ENCODE data around the gene SPECC1.
"Not testable (repeated sequence)": the region's sequence is repeated elsewhere in the genome, so short reads cannot be mapped to it uniquely, and the experiment has no call there.

SPECC1 gene

DNA sequence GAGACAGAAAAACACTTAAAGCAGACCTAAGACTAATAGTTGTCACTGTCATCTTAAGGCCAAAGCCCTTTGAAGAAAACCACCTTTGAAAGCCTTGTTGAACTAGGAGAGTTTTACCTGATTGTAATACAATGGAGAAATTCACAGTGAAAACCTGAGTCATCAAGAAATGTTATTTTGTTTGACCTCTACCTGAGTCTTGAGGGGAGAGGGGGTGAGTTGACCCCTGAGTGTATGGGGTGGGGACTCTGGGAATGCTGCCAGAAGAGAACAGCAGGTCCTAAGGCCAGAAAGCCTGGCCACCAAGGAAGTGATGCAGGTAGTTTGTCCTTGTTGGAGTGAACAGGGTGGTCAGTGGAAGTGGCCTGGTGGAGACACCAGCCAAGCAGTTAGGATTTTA is 204.3 kb downstream of the SPECC1 start:
- no peak for DNase-seq

DNA sequence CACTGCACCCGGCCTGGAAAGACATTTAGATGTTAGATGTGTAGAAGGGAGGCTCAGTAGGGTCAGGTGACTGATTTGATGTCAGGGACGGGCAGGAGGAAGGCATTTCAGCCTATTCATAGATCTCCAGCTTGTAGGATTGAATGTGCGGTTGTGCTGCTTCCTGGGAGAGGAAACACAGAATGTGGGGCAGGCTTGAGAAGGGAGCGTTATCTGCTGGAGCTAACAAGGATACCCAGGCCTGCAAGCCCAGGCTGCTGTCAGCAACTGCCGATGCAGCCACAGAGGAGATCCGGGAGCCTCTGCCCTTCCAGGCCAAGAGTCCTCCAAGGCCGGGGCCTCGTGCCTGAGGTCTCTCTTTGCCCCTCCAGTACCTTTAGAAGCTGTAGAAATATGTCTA is 205.6 kb downstream of the SPECC1 start:
- no peak for DNase-seq

DNA sequence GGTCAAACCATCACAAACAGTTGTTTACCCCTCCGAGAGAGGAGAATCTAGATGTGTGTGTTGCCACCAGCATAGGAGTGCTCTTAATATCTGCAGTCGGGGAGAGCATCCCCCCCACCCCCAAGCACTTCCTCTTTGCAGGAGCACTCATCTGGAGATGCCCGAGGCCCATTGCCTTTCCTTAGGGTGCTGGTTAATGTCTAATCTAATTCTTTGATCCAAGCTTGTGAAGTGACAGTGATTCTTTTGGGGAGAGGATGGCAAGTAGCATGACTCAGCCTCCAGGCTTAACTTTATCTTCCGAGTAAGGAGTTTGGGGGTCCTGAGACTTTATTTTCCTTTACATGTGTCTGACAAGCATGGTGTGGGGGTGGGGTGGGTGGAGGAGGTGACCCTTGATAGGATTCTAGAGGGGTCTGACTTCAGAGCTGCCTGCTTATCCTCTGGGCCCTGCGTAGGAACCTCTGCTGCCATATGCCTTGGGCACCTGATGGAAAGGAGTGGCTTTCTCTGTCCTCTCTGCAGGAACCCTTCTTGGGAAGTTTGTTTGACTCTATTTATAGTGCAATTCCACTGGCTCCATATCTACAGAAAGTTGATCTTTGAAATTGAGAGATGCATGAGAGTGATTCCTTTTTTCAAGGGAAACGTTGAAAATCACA is 207.1 kb downstream of the SPECC1 start:
- DNase-seq, result no peak

DNA sequence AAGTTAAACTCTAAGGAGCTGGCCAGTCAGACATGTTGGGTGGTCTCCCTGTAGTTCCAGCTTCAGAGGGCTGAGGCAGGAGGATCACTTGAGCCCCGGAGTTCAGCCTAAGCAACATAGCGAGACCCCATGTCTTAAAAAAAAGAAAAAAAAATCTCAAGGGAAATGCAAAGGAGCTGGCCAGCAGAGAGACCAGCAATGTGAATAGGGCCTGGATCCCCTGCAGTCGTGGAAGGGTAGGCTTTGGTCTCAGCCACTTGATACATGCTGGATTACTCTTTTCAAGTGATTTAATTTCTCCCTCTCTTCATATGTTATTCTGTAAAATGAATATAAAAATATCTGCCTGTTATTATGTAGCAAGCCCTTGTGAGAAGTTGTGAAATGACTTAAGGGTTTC is 207.7 kb downstream of the SPECC1 start:
- no peak for DNase-seq

DNA sequence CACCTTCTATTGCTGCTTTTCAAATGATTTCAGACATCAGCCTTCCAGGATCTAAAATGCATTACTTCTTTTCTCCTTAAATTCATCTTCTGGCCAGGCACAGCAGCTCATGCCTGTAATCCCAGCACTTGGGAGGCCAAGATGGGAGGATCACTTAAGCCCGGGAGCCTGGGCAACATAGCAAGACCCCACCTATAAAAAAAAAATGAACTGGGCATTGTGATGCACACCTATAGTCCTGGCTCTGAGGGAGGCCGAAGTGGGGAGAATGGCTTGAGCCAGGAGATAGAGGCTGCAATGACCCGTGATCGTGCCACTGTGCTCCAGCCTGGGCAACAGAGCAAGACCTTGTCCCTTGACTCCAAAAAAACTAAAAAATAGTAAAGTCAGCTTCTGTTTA is 208.5 kb downstream of the SPECC1 start:
- DNase-seq, result no peak

DNA sequence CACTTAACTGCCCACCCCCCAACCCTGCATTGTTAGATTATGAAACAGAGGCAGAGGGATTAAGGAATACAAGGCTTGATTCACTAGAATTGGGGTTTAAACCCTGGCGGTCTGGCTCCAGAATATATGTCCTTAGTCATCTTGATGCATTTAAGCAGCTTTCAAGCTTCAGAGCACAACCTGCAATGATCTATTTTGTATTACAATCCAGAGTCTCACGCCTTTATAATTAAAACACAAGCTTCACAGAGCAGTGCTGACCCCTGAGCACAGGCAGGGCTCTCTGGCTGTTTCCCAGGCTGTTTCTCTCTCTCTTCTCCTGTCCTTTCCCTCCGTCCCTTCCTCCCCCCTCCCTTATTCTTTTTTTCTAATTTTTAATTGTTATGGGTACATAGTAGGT is 209.1 kb downstream of the SPECC1 start:
- no peak for DNase-seq

DNA sequence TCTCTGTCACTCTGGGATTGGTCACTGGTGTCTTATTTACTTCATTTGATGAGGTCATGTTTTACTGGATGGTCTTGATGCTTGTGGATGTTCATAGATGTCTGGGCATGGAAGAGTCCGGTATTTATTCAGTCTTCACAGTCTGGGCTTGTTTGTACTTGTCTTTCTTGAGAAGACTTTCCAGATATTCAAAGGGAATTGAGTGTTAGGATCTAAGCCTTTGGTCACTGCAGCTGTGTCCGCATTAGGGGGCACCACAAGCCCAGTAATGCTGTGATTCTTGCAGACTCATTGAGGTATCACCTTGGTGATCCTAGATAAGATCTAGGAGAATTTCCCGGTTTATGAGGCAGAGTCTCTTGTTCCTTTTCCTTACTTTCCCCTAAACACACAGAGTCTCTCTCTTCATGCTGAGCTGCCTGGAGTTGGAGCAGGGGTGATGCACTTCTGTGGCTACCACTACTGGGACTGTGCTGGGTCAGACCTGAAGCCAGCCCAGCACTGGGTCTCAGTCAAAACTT is 214.7 kb downstream of the SPECC1 start:
- DNase-seq, result no peak

DNA sequence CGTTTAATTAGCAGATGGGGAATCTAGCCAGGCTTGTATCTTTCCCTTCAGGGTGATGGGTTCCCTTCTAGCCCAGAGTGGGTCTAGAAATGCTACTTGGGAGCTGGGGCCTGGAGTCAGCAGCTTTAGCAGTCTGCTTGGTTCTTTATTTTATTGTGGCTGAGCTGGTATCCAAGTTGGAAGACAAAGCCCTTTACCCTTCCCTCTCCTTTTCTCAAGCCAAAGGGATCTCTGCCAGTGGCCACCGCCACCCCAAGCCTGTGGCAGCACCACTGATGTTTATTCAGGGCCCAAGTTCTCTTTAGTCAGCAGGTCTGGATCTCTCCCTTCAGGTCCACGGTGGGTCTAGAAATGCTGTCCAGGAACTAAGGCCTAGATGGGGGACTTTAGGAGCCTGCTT is 215.2 kb downstream of the SPECC1 start:
- no peak for DNase-seq

DNA sequence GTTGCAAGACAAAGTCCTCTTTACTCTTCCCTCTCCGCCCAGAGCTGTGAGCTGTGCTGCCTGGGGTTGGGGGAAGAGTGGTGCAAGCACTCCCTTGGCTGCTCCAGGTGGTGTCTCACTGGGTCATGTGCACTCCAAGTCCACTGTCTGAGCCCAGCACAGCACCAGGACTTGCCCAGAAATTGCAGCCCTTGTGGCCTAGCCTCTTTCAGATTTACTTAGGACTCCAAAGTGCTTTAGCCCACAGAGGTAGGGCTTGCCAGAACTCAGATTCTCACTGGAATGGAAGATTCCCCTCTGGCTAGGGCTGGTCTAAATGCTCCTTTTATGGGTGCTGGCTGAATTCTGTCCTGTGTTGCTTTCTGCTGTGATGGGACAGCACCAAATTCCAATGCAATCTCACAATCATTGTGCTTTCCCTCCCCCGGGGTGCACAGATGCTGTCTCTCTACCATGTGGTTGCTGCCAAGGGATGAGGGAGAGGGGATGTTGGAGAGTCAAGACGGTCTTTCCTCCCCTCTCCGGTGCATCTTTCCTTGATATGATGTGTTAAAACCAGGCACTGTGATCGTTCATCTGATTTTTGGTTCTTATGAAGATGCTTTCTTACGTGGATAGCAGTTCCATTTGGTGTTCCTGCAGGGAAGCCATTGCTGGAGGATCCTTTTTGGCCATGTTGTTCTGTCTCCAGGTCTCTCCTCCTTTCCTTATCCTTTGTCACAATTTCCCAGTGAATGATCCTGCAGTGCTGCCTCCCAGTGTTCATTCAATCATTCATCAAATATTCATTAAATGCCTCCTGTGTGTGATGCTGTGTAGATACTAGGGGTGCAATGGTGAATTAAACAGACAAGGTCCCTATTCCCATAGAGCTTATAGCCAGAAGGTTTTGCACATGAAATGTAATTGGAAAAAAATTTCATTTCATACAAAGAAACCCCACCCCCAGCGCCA is 216.3 kb downstream of the SPECC1 start:
- DNase-seq, result no peak

DNA sequence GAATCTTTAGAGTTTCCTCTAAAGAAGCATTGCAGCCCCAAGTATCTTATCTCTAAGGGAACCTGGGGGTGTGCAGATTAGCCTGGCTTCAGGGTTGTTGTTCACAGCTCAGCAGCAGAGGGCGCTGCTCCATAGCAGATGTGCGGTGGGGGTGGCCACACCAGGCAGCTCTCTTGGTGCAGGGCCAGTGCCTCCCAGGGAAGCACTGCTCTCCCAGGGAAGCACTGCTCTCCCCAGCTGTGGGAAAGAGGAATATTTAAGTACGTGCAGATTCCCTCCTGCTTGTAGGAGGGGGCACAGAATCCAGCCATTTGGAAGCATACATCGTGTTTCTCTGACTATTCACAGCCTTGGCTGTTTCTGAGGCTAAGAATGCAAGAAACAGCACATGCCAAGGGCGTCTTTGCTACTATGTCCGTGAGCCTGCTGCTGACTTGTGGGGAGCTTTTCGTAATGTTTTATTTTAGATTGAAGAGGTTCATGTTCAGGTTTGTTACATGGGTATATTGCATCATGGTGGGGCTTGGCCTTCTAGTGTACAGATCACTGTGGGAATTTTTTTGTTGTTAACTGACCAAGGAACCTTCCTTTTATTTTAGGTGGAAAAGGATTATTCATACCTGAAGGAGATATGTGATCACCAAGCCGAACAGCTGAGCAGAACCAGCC is 217.8 kb downstream of the SPECC1 start:
- DNase-seq, result peak; percentile 78 to 88 (median 85)

DNA sequence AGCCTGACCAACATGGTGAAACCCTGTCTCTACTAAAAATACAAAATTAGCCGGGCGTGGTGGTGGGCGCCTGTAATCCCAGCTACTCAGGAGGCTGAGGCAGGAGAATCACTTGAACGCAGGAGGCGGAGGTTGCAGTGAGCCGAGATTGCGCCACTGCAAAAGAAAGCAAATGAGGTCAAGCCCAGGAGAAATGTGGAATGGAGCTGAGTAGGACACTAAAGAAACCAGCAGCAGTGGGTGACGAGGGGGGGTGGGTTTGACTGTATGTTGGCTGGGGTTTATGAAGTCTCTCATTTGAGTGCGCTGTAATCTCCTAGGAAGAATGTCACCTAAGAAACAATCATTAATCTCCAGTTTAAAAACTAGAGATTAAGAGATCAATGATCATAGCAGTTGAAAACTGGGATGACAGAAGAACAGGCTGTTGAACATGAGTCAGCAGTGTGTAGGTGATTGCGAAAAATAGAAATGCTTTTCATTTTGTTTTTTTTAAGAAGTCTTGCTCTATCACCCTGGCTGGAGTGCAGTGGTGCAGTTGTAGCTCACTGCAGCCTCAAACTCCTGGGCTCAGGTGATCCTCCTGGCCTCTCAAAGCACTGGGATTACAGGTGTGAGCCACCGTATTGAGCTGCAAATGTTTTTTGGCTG is 218.7 kb downstream of the SPECC1 start:
- peak in 3 of 4 experiments; percentile 23 to 44 (median 38) for DNase-seq

DNA sequence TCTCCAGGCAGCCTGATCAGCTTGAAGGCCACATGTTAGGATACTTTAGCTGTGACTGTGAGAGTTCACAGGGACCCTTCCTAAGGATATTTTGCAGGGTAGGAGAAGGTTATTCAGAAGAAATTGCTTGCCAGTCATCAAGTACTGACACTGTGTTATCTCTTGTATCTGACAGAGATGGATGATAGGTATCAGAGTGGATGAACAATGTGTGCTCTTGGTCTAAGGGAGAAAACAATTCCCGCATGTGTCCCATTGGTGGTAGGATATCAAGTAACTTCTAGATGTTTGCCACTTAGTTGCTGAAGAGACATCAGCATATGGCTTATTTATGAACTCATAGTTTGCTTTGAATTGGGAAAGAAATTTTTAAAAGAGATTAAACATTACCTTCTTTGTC is 219.3 kb downstream of the SPECC1 start:
- no peak for DNase-seq

DNA sequence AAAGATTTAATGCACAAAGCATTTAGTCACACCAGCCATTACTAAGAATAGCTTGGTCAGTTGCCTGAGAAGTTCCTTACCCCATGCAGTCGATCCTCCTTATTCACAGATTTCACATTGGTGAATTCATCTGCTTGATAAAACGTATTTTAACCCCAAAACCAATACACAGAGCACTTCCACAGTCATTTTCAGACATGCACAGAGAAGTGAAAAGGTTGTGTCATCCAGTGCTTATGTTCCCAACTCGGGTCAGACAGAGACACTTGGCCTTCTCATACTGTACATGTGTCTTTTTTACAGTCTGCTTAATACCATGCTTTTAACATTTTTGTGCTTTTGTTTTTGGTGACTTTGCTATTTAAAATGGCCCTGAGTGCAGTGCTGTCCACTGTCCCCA is 219.7 kb downstream of the SPECC1 start:
- peak in 1 of 4 experiments; percentile 13 for DNase-seq

DNA sequence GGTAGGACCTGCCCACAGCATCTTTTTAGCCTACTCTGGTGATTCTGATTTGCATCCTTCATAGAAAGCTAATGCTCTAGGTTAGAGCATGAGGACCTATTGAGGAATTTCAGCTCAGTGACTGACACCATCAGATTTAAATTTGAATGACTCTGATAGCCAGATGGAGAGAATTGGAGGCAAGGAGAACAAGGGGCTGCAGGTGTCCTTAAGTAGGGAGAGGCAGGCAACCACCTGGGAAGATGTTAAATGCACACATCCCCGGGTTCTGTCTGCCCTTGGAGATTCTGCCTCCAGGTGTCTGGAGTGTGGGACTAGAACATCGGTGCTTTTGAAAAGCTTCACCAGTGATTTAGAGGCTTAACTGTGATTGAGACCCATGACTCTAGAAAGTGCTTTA is 221.8 kb downstream of the SPECC1 start:
- no peak for DNase-seq

DNA sequence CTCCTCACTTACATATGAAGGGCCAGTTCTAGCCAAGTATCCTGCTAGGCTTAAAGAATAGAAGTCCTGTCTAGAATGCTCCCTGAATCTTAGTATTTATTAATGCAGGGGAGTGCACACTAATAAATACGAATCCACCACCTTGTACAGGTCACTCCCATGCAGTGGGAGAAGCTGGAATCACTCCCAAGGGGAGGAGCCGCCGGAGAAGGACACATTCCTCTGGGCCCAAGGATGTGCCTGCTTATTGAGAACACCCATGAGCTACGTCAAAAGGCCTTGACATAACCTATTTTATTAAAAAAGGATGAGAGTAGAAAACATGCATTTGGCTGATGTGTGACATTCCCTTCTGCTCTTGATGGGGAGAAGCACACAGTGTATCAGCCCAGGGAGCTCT is 223.5 kb downstream of the SPECC1 start:
- no peak for DNase-seq

DNA sequence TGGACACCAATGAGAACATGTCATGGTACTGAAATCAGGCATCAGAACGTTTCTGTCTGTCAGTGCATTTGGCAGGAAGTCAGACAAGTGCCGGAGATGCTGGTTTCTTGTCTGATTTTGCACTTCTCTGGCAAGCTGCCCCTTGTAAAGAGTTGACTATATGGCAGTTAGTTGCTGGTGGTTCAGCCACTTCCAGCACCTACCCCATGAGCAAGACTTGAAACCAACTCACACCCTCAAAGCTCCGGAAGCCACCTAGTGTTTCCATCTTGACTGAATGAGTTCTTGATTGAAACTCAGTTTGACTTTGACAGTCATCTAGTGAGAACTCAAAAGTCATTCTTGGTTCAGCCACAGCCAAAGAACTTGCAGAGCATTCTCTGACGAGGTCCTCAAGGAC is 225.1 kb downstream of the SPECC1 start:
- no peak for DNase-seq

DNA sequence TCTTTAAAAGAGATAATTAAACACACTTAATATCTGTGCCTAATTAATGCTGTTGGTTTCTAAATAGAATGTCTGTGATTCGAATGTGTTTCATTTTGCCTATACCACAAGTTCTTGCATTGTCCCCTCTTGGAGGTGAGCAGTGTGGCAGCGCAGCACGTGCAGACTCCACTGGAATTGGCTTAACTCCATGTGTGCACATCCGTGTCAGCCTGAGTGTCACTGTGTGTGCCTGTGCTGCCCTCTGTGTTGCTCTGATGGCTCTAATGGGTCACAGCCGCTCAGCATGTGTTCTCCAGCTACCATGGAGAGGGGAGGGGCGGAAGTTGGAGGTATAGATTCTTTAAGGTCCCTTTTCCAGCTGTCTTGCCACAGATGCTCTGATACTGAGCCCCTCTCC is 226.6 kb downstream of the SPECC1 start:
- DNase-seq, result no peak

DNA sequence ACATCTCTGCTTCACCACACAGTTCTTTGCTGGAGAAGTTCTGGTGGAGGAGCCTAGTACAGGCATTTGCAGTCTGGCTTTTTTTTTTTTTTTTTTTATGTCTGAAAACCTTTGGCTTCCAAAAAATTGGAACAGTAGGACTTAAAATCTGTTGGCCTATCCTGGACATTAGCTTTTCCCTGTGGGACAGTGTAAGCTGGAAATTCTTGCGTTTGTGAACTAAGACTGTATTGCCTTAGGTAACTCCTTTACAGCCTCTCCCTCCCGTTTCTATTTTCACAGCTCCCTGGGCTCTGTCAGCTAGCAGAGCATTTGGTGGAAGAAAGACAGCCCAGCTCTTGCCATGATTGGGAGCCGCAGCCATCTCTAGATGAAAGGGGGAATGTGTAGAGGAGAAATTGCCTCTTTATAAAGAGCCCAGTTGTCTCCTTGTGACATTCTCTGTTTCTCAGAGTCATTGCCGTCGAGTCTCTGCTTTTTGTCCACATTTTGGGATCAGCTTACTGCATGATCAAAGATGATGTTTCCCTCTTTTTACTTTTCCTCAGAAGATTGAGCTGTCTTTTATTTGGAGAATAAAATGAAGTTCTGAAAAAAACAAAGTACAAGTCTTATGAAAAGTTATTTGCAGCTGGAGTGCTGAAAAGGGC is 227.5 kb downstream of the SPECC1 start:
- DNase-seq, result no peak

DNA sequence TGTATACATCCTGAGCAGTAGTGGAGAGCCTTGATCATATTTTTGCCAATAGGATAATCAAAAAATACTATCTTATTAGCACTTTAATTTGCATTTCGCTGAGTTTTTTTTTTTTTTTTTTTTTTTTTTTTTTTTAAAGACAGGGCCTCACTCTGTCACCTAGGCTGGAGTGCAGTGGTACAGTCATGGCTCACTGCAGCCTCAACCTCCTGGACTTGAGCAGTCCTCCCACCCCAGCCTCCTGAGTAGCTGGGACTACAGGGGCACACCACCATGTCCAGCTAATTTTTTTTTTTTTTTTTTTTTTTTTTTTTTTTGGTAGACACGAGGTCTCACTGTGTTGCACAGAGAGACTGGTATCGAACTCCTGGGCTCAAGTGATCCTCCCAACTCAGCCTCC is 230.6 kb downstream of the SPECC1 start:
- not testable (repeated sequence) for DNase-seq

DNA sequence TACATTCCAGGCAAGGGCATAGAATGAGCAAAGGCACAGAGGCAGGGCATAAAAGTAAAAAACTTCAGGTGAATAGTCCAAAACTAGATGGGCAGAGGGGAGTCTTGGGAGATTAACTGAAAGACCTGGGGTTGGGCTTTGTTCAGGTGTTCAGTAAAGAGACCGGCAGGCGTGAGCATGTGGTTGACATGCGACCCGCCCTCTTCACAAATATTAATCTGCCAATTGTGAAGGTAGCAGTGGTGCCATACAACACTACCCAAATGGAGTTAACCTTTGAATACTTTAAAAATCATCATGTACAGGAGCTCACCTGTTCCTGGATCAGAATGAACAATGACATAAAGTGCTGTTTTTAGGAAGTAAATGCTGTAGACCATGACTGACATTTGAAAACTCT is 232.7 kb downstream of the SPECC1 start:
- no peak for DNase-seq

DNA sequence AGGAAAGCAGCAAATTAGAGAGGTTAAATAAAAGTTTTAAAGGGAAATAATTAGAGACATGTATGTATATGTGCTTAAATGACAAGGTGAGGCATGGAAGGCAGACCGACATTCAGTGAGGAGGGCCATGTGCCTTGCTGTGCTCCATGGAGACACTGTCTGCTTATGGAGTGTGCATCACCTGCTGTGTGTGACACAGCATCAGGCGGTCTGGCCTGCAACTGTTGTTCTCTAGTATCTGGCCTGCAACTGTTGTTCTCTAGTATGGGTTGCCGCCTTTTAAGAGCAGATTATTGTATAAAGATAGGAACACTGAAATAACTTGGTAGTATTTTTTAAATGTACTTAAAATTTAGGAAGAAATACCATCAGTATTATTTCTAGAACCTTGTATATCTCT is 233.1 kb downstream of the SPECC1 start:
- DNase-seq, result no peak

DNA sequence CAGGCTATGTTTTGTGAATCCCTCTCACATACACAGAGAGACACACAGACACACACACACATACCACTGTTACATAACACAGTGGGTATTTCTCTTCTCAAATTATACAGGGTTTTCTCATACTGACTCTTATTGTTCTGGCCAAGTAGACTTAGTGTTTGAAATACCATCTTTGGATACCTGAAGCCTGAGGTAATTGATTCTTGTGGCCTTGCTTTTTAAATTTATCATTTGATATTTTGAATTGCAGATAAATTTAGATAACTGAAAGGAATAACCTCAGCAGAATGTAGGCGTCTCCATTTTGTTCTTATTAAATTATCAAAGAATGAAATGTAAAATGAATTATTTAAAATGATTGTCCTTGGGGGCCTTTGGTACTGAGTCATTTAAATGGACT is 234.4 kb downstream of the SPECC1 start:
- no peak for DNase-seq
